HG03280 (cell line): Measurements from ENCODE around the gene NCOA7.
A peak's percentile ranks its signal among the peaks of the same experiment; 100 is the strongest.
"Not testable (repeated sequence)": the region's sequence is repeated elsewhere in the genome, so short reads cannot be mapped to it uniquely, and the experiment has no call there.

Experiments used
- ATAC-seq: cut with Tn5 transposase; IDR thresholded peaks from one replicate; pipeline ENCODE4 v1.9.1; 2021; ENCODE audit warnings: mild to moderate bottlenecking, moderate library complexity; ENCODE audit not compliant: unreplicated experiment

NCOA7 gene

GRCh38 chr6:125865015-125865414 lies 74.3 kb downstream of the NCOA7 start:
- no peak for ATAC-seq

GRCh38 chr6:125866433-125866832 lies 75.7 kb downstream of the NCOA7 start:
- no peak for ATAC-seq

- ATAC-seq, result no peak
Observed at GRCh38 chr6:125867483-125867942, 76.8 kb downstream of the NCOA7 start.

- no peak for ATAC-seq
Observed at GRCh38 chr6:125868252-125868651, 77.5 kb downstream of the NCOA7 start.

- ATAC-seq, result no peak
Observed at GRCh38 chr6:125868678-125869395, 78.1 kb downstream of the NCOA7 start.

GRCh38 chr6:125869427-125869826 lies 78.7 kb downstream of the NCOA7 start:
- ATAC-seq, result no peak

GRCh38 chr6:125871365-125871764 lies 80.6 kb downstream of the NCOA7 start:
- ATAC-seq, result no peak

GRCh38 chr6:125872259-125872921 lies 81.6 kb downstream of the NCOA7 start:
- ATAC-seq, result no peak

- ATAC-seq, result no peak
Observed at GRCh38 chr6:125882243-125882642, 91.5 kb downstream of the NCOA7 start.

GRCh38 chr6:125884634-125885371 lies 94.0 kb downstream of the NCOA7 start:
- ATAC-seq, result no peak

- no peak for ATAC-seq
Observed at GRCh38 chr6:125886021-125886420, 95.3 kb downstream of the NCOA7 start.

GRCh38 chr6:125886914-125887313 lies 96.2 kb downstream of the NCOA7 start:
- ATAC-seq, result no peak

GRCh38 chr6:125887372-125887771 lies 96.6 kb downstream of the NCOA7 start:
- ATAC-seq, result no peak

- no peak for ATAC-seq
Observed at GRCh38 chr6:125888989-125889656, 98.4 kb downstream of the NCOA7 start.

GRCh38 chr6:125899726-125900182 lies 109.0 kb downstream of the NCOA7 start:
- no peak for ATAC-seq

GRCh38 chr6:125904871-125905270 lies 114.1 kb downstream of the NCOA7 start:
- peak; percentile 89 for ATAC-seq

- no peak for ATAC-seq
Observed at GRCh38 chr6:125906158-125906998, 115.6 kb downstream of the NCOA7 start.

GRCh38 chr6:125910527-125910926 lies 119.8 kb downstream of the NCOA7 start:
- peak; percentile 99 for ATAC-seq

- ATAC-seq, result not testable (repeated sequence)
Observed at GRCh38 chr6:125911051-125911451, 120.3 kb downstream of the NCOA7 start.

- not testable (repeated sequence) for ATAC-seq
Observed at GRCh38 chr6:125912430-125912829, 121.7 kb downstream of the NCOA7 start.
